Mesothelial cell of epicardium (in vitro differentiated cells): ENCODE measurements around the gene ACVRL1. TPM values are rescaled to one million over a fixed set of nuclear protein-coding genes. Genes with fewer than 3 reads are reported as not detected.
A peak's percentile ranks its signal among the peaks of the same experiment; 100 is the strongest.

Experiments used
- DNase-seq, 2 experiments: peaks; one replicate each; pipeline ENCODE4 v3.0.0; 2021; ENCODE audit warnings: low spot score in 2 of 2; ENCODE audit not compliant: unreplicated experiment in 2 of 2
- H3K27ac Mint-ChIP-seq: 2 replicates; pipeline ENCODE4 v1.8.0; 2021; ENCODE audit warnings: mixed read lengths
- H3K27me3 Mint-ChIP-seq: 2 replicates; pipeline ENCODE4 v1.8.0; 2021; ENCODE audit warnings: low read depth, mixed read lengths
- H3K36me3 Mint-ChIP-seq: 2 replicates; pipeline ENCODE4 v1.8.0; 2021; ENCODE audit warnings: mixed read lengths
- H3K4me1 Mint-ChIP-seq: 2 replicates; pipeline ENCODE4 v1.8.0; 2021; ENCODE audit warnings: mixed read lengths
- H3K4me3 Mint-ChIP-seq: 2 replicates; pipeline ENCODE4 v1.8.0; 2021; ENCODE audit warnings: mild to moderate bottlenecking, moderate library complexity, mixed read lengths
- H3K9me3 Mint-ChIP-seq: 2 replicates; pipeline ENCODE4 v1.8.0; 2021; ENCODE audit warnings: mixed read lengths
- CTCF ChIP-seq: fragments of 200-600 bp; sonication (generic); IDR thresholded peaks from one replicate; pipeline ENCODE4 v1.5.0; 2021; ENCODE audit warnings: antibody characterized with exemption; ENCODE audit not compliant: unreplicated experiment
- total RNA-seq: library from RNA; stranded (reverse); gene quantifications from 3 replicates; pipeline ENCODE4 v1.2.1, GENCODE V29; 2021

Gene ACVRL1
- total RNA-seq, 1 donor from 2014 or later: not detected

GRCh38 chr12:51951843-51952722, 44.8 kb downstream of the ACVRL1 start:
- peak overlapping the region; percentile 79 for H3K4me3 Mint-ChIP-seq
- peak in 1 of 2 experiments; percentile 44 for DNase-seq
- peak overlapping the region; percentile 77 for H3K27ac Mint-ChIP-seq
- H3K4me1 Mint-ChIP-seq: peaks cover 36% of the 10 kb centered on the region
- peaks cover 35% of the 10 kb centered on the region for H3K27me3 Mint-ChIP-seq
- no peaks in the 10 kb centered on the region for H3K36me3 Mint-ChIP-seq
- TF ChIP-seq CTCF: no peak
- H3K9me3 Mint-ChIP-seq: no peaks in the 10 kb centered on the region

- DNase-seq: no peak
- TF ChIP-seq CTCF: no peak
- Mint-ChIP-seq H3K9me3 (no peaks in the 10 kb centered on the region), H3K4me3 (peak overlapping the region; percentile 79), H3K27ac (peak overlapping the region; percentile 8), H3K27me3 (peaks cover 25% of the 10 kb centered on the region), H3K4me1 (peaks cover 36% of the 10 kb centered on the region), H3K36me3 (peaks cover under 1% of the 10 kb centered on the region)
Observed at GRCh38 chr12:51953089-51953488, 45.8 kb downstream of the ACVRL1 start.

GRCh38 chr12:51953864-51954263, 46.6 kb downstream of the ACVRL1 start:
- peaks cover 1% of the 10 kb centered on the region for H3K36me3 Mint-ChIP-seq
- peak overlapping the region; percentile 48 for H3K27ac Mint-ChIP-seq
- peaks cover 36% of the 10 kb centered on the region for H3K4me1 Mint-ChIP-seq
- DNase-seq: no peak
- TF ChIP-seq CTCF: no peak
- H3K4me3 Mint-ChIP-seq: peak overlapping the region; percentile 79
- peaks cover 18% of the 10 kb centered on the region for H3K27me3 Mint-ChIP-seq
- H3K9me3 Mint-ChIP-seq: no peaks in the 10 kb centered on the region

- peaks cover 1% of the 10 kb centered on the region for H3K36me3 Mint-ChIP-seq
- H3K4me3 Mint-ChIP-seq: no peak overlapping the region
- H3K27ac Mint-ChIP-seq: peak overlapping the region; percentile 41
- no peak for TF ChIP-seq CTCF
- peaks cover 36% of the 10 kb centered on the region for H3K4me1 Mint-ChIP-seq
- peaks cover 10% of the 10 kb centered on the region for H3K27me3 Mint-ChIP-seq
- H3K9me3 Mint-ChIP-seq: no peaks in the 10 kb centered on the region
- no peak for DNase-seq
Observed at GRCh38 chr12:51954561-51955361, 47.5 kb downstream of the ACVRL1 start.

GRCh38 chr12:51955702-51956101, 48.4 kb downstream of the ACVRL1 start:
- no peak overlapping the region for H3K4me3 Mint-ChIP-seq
- DNase-seq: no peak
- H3K9me3 Mint-ChIP-seq: no peaks in the 10 kb centered on the region
- TF ChIP-seq CTCF: no peak
- peaks cover 38% of the 10 kb centered on the region for H3K4me1 Mint-ChIP-seq
- H3K27me3 Mint-ChIP-seq: peaks cover 4% of the 10 kb centered on the region
- peaks cover 5% of the 10 kb centered on the region for H3K36me3 Mint-ChIP-seq
- no peak overlapping the region for H3K27ac Mint-ChIP-seq
